ENCODE data around the gene DMRT1.

Gene DMRT1

DNA sequence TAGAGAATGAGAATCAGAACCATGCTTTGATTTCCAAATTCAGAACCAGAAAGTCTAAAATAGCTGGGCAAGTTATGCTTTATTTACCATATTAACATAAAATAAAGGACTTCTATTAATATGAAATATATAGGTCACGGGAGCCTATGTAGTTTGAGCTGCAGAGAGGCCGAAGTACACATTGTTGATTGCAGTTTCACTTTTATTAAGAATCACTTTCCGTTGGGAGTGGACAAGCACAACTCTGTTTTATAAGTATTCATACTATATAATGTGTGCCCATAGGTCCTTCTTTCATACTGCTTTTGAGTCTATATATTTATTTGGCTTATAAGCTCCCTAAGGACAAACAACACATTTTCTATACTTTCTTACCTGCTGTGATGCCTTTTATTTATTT lies 76.2 kb downstream of the DMRT1 start:
- no peaks in the 10 kb centered on the region for H3K4me1 ChIP-seq (ENCODE audit: control insufficient read depth in 2 of 2, insufficient read depth in 2 of 2, low read length in 2 of 2)
- no peak overlapping the region for H3K9ac ChIP-seq (ENCODE audit: low read depth in 1 of 2, low read length in 2 of 2)
- H3K9me3 ChIP-seq (ENCODE audit: control insufficient read depth in 2 of 2, low read length in 2 of 2), result no peaks in the 10 kb centered on the region
- no peaks in the 10 kb centered on the region for H3K36me3 ChIP-seq (ENCODE audit: control insufficient read depth in 2 of 2, insufficient read depth in 2 of 2, low read length in 2 of 2)
- no peak overlapping the region for H3K4me3 ChIP-seq (ENCODE audit: low read length in 2 of 2)
- no peak overlapping the region for H3K27ac ChIP-seq (ENCODE audit: low read depth in 2 of 2, low read length in 2 of 2)
- peaks cover 5 to 6% of the 10 kb centered on the region in 2 donors for H3K27me3 ChIP-seq (ENCODE audit: control insufficient read depth in 2 of 2, insufficient read depth in 2 of 2, low read length in 2 of 2)

GRCh38 chr9:920927-921326 lies 79.4 kb downstream of the DMRT1 start:
- no peak overlapping the region for H3K9ac ChIP-seq (ENCODE audit: low read depth in 1 of 2, low read length in 2 of 2)
- H3K9me3 ChIP-seq (ENCODE audit: control insufficient read depth in 2 of 2, low read length in 2 of 2), result no peaks in the 10 kb centered on the region
- H3K4me3 ChIP-seq (ENCODE audit: low read length in 2 of 2), result no peak overlapping the region
- no peaks in the 10 kb centered on the region for H3K4me1 ChIP-seq (ENCODE audit: control insufficient read depth in 2 of 2, insufficient read depth in 2 of 2, low read length in 2 of 2)
- H3K27ac ChIP-seq (ENCODE audit: low read depth in 2 of 2, low read length in 2 of 2), result no peak overlapping the region
- peaks cover 5 to 6% of the 10 kb centered on the region in 2 donors for H3K27me3 ChIP-seq (ENCODE audit: control insufficient read depth in 2 of 2, insufficient read depth in 2 of 2, low read length in 2 of 2)
- no peaks in the 10 kb centered on the region for H3K36me3 ChIP-seq (ENCODE audit: control insufficient read depth in 2 of 2, insufficient read depth in 2 of 2, low read length in 2 of 2)

GRCh38 chr9:922171-922570 lies 80.7 kb downstream of the DMRT1 start:
- no peaks in the 10 kb centered on the region for H3K9me3 ChIP-seq (ENCODE audit: control insufficient read depth in 2 of 2, low read length in 2 of 2)
- peaks cover 5 to 6% of the 10 kb centered on the region in 2 donors for H3K27me3 ChIP-seq (ENCODE audit: control insufficient read depth in 2 of 2, insufficient read depth in 2 of 2, low read length in 2 of 2)
- no peaks in the 10 kb centered on the region for H3K36me3 ChIP-seq (ENCODE audit: control insufficient read depth in 2 of 2, insufficient read depth in 2 of 2, low read length in 2 of 2)

DNA sequence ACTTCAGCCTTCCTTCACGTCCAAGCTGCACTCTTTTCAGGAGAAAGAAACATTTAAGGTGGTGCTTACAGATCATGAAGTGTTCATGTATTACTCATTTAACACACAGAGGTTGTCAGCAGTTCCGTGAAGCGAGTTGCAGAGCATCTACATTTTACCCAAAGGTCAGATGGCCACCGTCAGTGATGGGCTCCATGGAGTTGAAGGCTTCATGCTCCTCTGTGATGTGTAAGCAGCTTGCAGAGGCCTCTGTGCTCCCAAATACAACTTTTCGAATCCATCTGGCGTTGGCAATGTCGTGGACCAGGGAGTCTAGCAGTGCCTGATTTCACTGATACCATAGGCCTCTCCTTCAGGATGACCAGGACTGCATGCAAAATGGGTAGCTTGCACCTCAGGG lies 81.2 kb downstream of the DMRT1 start:
- no peak overlapping the region for H3K9ac ChIP-seq (ENCODE audit: low read depth in 1 of 2, low read length in 2 of 2)
- no peaks in the 10 kb centered on the region for H3K36me3 ChIP-seq (ENCODE audit: control insufficient read depth in 2 of 2, insufficient read depth in 2 of 2, low read length in 2 of 2)
- no peaks in the 10 kb centered on the region for H3K9me3 ChIP-seq (ENCODE audit: control insufficient read depth in 2 of 2, low read length in 2 of 2)
- peaks cover 3 to 6% of the 10 kb centered on the region in 2 donors for H3K27me3 ChIP-seq (ENCODE audit: control insufficient read depth in 2 of 2, insufficient read depth in 2 of 2, low read length in 2 of 2)
- H3K27ac ChIP-seq (ENCODE audit: low read depth in 2 of 2, low read length in 2 of 2), result no peak overlapping the region
- H3K4me3 ChIP-seq (ENCODE audit: low read length in 2 of 2), result no peak overlapping the region
- no peaks in the 10 kb centered on the region for H3K4me1 ChIP-seq (ENCODE audit: control insufficient read depth in 2 of 2, insufficient read depth in 2 of 2, low read length in 2 of 2)

More at GRCh38 chr9:922171-922570, 80.7 kb downstream of the DMRT1 start:
- no peak overlapping the region for H3K9ac ChIP-seq (ENCODE audit: low read depth in 1 of 2, low read length in 2 of 2)
- no peak overlapping the region for H3K4me3 ChIP-seq (ENCODE audit: low read length in 2 of 2)
- H3K4me1 ChIP-seq (ENCODE audit: control insufficient read depth in 2 of 2, insufficient read depth in 2 of 2, low read length in 2 of 2), result no peaks in the 10 kb centered on the region
- no peak overlapping the region for H3K27ac ChIP-seq (ENCODE audit: low read depth in 2 of 2, low read length in 2 of 2)

GRCh38 chr9:926976-927375 lies 85.5 kb downstream of the DMRT1 start:
- H3K9me3 ChIP-seq (ENCODE audit: control insufficient read depth in 2 of 2, low read length in 2 of 2), result no peaks in the 10 kb centered on the region
- no peaks in the 10 kb centered on the region for H3K36me3 ChIP-seq (ENCODE audit: control insufficient read depth in 2 of 2, insufficient read depth in 2 of 2, low read length in 2 of 2)
- no peak overlapping the region for H3K27ac ChIP-seq (ENCODE audit: low read depth in 2 of 2, low read length in 2 of 2)
- peaks cover 0 to 6% of the 10 kb centered on the region in 2 donors for H3K27me3 ChIP-seq (ENCODE audit: control insufficient read depth in 2 of 2, insufficient read depth in 2 of 2, low read length in 2 of 2)
- no peak overlapping the region for H3K9ac ChIP-seq (ENCODE audit: low read depth in 1 of 2, low read length in 2 of 2)
- no peak overlapping the region for H3K4me3 ChIP-seq (ENCODE audit: low read length in 2 of 2)
- no peaks in the 10 kb centered on the region for H3K4me1 ChIP-seq (ENCODE audit: control insufficient read depth in 2 of 2, insufficient read depth in 2 of 2, low read length in 2 of 2)

- Histone ChIP-seq H3K9ac (ENCODE audit: low read depth in 1 of 2, low read length in 2 of 2) (no peak overlapping the region), H3K36me3 (ENCODE audit: control insufficient read depth in 2 of 2, insufficient read depth in 2 of 2, low read length in 2 of 2) (no peaks in the 10 kb centered on the region), H3K4me3 (ENCODE audit: low read length in 2 of 2) (no peak overlapping the region), H3K9me3 (ENCODE audit: control insufficient read depth in 2 of 2, low read length in 2 of 2) (no peaks in the 10 kb centered on the region), H3K27me3 (ENCODE audit: control insufficient read depth in 2 of 2, insufficient read depth in 2 of 2, low read length in 2 of 2) (peaks cover 0 to 9% of the 10 kb centered on the region in 2 donors), H3K4me1 (ENCODE audit: control insufficient read depth in 2 of 2, insufficient read depth in 2 of 2, low read length in 2 of 2) (no peaks in the 10 kb centered on the region), H3K27ac (ENCODE audit: low read depth in 2 of 2, low read length in 2 of 2) (no peak overlapping the region)
These were observed 87.0 kb downstream of the DMRT1 start for GRCh38 chr9:928363-929042.

GRCh38 chr9:929719-930118 lies 88.2 kb downstream of the DMRT1 start:
- Histone ChIP-seq H3K9me3 (ENCODE audit: control insufficient read depth in 2 of 2, low read length in 2 of 2) (no peaks in the 10 kb centered on the region), H3K9ac (ENCODE audit: low read depth in 1 of 2, low read length in 2 of 2) (no peak overlapping the region), H3K4me1 (ENCODE audit: control insufficient read depth in 2 of 2, insufficient read depth in 2 of 2, low read length in 2 of 2) (no peaks in the 10 kb centered on the region), H3K4me3 (ENCODE audit: low read length in 2 of 2) (no peak overlapping the region), H3K36me3 (ENCODE audit: control insufficient read depth in 2 of 2, insufficient read depth in 2 of 2, low read length in 2 of 2) (no peaks in the 10 kb centered on the region), H3K27ac (ENCODE audit: low read depth in 2 of 2, low read length in 2 of 2) (no peak overlapping the region), H3K27me3 (ENCODE audit: control insufficient read depth in 2 of 2, insufficient read depth in 2 of 2, low read length in 2 of 2) (peaks cover 0 to 15% of the 10 kb centered on the region in 2 donors)

DNA sequence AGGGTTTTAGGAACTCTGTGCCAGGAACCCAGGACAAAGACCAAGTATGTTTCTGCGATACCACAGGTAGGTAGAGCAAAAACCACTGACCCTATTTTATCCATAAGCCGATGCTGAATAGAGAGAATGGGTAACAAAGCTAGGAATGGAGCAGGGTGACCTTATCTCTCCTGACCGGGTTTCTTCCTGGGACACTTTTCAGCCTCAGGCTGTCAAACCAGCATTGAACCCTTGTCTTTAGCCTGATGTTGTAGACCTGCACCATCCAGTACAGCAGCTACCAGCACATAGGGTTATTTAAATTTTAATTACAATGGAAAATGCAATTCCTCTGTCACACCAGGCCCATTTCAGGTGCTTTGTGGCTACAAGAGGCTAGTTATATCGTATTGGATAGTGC lies 91.9 kb downstream of the DMRT1 start:
- Histone ChIP-seq H3K9me3 (ENCODE audit: control insufficient read depth in 2 of 2, low read length in 2 of 2) (no peaks in the 10 kb centered on the region), H3K36me3 (ENCODE audit: control insufficient read depth in 2 of 2, insufficient read depth in 2 of 2, low read length in 2 of 2) (no peaks in the 10 kb centered on the region), H3K4me3 (ENCODE audit: low read length in 2 of 2) (no peak overlapping the region), H3K9ac (ENCODE audit: low read depth in 1 of 2, low read length in 2 of 2) (no peak overlapping the region), H3K27ac (ENCODE audit: low read depth in 2 of 2, low read length in 2 of 2) (no peak overlapping the region), H3K4me1 (ENCODE audit: control insufficient read depth in 2 of 2, insufficient read depth in 2 of 2, low read length in 2 of 2) (no peaks in the 10 kb centered on the region), H3K27me3 (ENCODE audit: control insufficient read depth in 2 of 2, insufficient read depth in 2 of 2, low read length in 2 of 2) (peaks cover 8 to 25% of the 10 kb centered on the region in 2 donors)

DNA sequence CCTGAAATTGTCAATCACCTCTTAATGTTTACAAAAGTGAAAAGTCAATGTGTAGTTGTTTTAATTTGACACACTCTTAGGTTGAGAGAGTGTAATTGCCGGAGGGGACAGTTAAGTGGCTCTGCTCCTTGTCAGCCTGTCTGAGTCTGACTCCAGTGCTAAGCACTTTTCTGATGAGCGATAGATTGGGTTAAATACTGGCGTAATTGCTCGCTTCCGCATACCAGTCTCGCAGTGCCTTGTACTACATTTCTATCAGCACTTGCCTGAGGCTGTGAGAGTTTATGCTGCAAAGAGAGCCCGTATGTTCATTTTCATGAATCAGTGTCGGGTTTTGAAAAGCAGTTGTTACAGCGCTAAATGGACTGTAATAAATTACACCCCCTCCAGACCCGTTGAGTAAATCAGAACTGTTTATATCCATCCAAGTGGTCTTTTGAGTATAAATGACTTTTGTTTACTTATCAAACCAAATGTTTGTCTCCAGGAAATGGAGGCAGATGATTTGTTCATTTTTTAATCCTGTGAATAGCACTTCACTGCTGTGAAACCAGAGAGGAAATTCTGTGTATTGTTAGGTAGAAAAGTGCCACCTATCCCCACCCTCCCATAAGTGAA lies 94.0 kb downstream of the DMRT1 start:
- Histone ChIP-seq H3K9ac (ENCODE audit: low read depth in 1 of 2, low read length in 2 of 2) (no peak overlapping the region), H3K4me1 (ENCODE audit: control insufficient read depth in 2 of 2, insufficient read depth in 2 of 2, low read length in 2 of 2) (no peaks in the 10 kb centered on the region), H3K27ac (ENCODE audit: low read depth in 2 of 2, low read length in 2 of 2) (no peak overlapping the region), H3K9me3 (ENCODE audit: control insufficient read depth in 2 of 2, low read length in 2 of 2) (peaks cover 0 to 2% of the 10 kb centered on the region in 2 donors), H3K27me3 (ENCODE audit: control insufficient read depth in 2 of 2, insufficient read depth in 2 of 2, low read length in 2 of 2) (peaks cover 10 to 24% of the 10 kb centered on the region in 2 donors), H3K36me3 (ENCODE audit: control insufficient read depth in 2 of 2, insufficient read depth in 2 of 2, low read length in 2 of 2) (no peaks in the 10 kb centered on the region), H3K4me3 (ENCODE audit: low read length in 2 of 2) (no peak overlapping the region)

DNA sequence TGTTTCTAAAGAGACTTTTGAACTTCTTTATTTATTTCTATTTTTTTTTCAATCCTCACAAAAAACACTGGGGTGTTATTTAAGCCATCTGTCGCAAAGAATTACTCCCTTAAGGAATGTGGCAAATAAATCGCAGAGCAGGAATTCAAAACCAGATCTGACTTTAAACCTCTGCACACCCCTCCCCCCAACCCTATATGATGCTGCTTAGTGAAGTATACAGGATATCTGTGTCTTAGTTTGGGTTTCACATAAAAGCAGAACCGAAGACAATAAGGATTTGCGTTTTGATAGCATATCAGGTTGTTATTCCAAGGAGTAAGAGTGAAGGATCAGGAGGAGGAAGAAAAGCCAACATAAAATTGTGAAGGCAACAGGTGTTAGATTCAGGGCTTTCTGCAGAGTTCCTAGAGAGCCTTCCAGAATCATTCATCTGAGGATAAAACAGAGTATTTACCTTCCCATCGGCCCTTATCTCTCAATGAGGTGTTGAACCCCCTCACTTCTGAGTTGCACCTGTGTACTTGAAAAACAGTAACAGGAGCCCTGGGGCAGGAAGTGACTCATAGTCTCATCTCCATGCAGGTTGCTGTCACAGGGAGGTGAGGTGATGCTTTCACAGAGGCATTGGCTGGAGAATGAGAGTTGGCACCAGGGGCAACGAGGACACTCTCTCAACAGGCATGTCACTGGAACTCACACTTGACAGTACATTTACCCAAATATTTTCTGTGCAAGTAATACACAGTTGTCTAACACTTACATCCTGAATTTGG lies 101.5 kb downstream of the DMRT1 start:
- peaks cover 0 to 13% of the 10 kb centered on the region in 2 donors for H3K27me3 ChIP-seq (ENCODE audit: control insufficient read depth in 2 of 2, insufficient read depth in 2 of 2, low read length in 2 of 2)

More for the DNA sequence above, 101.5 kb downstream of the DMRT1 start:
- Histone ChIP-seq H3K27ac (ENCODE audit: low read depth in 2 of 2, low read length in 2 of 2) (no peak overlapping the region), H3K4me1 (ENCODE audit: control insufficient read depth in 2 of 2, insufficient read depth in 2 of 2, low read length in 2 of 2) (no peaks in the 10 kb centered on the region), H3K4me3 (ENCODE audit: low read length in 2 of 2) (no peak overlapping the region), H3K9me3 (ENCODE audit: control insufficient read depth in 2 of 2, low read length in 2 of 2) (peaks cover 0 to 2% of the 10 kb centered on the region in 2 donors), H3K36me3 (ENCODE audit: control insufficient read depth in 2 of 2, insufficient read depth in 2 of 2, low read length in 2 of 2) (no peaks in the 10 kb centered on the region), H3K9ac (ENCODE audit: low read depth in 1 of 2, low read length in 2 of 2) (no peak overlapping the region)
